RKO (cell line): Measurements from ENCODE around the gene MTHFD2L.
"Not testable (repeated sequence)": the region's sequence is repeated elsewhere in the genome, so short reads cannot be mapped to it uniquely, and the experiment has no call there.

Experiments used
- DNase-seq: peaks from one replicate; pipeline ENCODE4 v3.0.0-alpha.2; 2016; ENCODE audit warnings: low spot score

The MTHFD2L gene

DNA sequence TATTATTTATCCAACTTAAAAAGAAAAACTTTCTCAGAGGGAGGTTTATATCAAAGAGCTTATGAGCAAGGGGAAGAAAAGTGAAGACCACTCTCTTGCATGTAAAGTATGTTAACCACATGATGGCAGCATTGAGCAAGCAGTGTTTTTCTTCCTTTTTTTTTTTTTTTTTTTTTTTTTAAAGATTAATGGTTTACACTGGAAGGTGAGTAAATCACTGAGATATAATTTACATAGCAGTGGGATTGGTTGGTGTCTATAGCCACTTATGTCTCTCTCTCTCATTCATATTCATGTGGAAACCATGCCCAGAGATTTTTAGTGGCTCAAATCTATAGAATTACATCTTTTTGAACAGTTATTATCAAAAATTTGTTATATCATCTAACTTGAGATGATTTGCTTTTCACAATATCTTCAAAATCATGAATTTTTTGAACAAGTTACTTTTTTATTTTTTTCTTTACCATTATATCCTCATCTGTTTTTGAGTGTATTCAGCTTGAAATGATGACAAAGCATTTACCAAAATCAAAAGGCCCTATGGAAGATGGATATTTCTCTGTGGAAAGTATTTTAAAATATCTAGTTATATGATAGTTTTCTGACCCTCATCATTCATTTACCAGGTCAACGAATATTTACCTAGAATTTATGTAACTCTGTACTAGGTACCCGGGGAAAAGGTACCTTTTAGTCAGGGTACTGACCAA is 31.6 kb downstream of the MTHFD2L start:
- DNase-seq = peak; percentile 77

DNA sequence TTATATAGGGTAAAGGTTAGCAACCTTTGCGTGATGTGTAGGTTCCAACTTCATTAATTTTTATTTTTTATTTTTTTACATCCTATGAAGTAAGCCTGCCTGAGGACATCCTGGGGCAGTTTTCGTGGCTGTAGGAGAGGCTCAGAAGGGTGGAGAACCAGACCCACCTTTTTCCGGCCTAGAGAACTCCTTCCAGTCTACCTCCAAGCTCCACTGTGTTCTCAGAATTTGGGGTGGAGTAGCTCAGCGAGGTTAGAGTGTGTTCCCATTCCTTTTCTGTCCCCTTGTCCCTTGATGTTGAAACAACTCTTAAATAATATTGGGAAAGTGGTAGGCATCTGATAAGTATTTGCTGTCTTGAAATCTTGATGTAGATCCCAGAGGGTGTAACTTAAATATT is 32.4 kb downstream of the MTHFD2L start:
- DNase-seq = no peak

DNA sequence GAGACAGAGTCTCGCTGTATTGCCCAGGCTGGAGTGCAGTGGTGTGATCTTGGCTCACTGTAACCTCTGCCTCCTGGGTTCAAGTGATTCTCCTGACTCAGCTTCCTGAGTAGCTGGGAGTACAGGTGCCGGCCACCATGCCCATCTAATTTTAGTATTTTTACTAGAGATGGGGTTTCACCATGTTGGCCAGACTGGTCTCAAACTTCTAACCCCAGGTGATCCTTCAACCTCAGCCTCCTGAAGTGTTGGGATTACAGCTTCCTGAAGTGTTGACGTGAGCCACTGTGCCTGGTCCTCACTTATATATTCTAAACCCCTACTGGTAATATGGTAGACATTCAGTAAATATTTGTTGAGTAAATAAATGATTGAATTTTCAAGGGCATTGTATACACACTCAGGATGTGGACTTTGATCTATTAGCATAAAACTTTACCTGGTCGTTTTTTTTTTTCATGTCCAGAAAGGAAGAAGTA is 33.0 kb downstream of the MTHFD2L start:
- no peak for DNase-seq

DNA sequence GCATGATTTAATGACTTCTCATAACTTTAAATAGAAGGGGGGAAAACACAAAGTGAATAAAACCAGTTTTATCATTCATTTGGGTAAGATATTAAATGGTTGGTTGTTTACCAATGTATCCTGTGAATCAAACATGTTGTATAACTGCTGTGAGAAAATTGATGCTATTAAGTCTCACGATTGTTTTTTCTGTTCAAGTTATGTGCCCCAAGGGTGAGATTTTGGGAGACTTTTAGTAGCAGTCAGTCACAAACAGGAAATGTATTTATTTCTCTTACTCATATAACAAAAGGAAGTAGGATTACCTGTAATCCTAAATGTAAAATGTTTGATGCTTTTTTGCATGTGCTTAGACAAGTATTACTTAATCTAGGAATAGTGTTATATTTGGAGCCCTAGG is 39.2 kb downstream of the MTHFD2L start:
- DNase-seq = no peak

DNA sequence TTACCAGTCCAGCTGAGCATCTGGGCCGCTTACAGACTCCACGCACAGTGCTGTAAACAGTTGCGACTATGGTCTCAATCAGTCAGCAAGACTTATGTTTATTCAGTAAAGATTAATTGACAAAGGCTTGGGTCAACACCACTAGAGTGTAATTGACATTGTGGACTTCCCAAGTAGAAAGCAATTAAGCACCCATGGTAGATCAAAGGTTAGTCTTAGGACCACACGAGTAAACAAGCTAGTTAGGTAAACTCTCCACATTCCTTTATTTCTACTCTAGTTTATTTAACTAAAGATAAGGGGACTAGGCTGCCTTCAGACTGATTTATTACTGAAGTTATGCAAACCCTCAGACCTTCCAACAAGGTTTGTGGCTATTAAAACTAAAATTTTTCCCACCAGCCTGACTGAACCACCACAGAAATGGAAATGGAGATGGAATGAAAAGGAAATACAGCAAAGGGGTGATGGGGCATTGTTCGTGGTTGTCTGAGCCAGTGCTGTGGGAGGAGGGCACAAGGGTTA is 44.2 kb downstream of the MTHFD2L start:
- no peak for DNase-seq

DNA sequence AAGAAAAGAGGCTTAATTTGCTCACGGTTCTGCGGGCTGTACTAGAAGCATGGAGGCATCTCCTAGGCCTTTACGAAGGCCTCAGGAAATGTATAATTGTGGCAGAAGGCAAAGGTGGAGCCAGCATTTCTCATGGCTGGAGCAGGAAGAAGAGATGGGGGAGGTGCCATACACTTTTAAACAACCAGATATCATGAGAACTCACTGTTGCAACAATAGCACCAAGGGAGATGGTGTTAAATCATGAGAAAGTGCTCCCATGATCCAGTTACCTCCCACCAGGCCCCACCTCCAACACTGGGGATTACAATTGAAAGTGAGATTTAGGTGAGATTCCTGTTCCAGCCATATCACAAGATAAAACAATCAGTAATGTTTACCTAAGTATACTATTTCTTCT is 45.5 kb downstream of the MTHFD2L start:
- DNase-seq = no peak

DNA sequence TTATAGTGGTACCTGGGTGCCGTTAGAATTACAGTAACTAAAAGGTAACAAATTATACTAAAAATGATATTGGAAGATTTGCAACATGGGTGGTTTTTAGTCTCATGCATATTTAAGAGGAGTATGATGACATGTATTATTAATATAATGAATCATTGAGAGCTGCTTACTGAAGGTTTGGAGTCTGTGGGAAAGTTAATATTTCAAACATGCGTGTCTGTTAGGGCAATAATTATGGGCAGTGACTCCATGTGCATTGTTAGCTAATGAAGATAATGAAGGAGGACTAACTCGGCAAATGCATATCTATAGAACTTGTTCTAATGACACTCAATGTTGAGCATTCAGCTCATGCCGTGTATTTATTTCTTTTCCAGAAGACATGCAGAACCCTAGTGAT is 47.1 kb downstream of the MTHFD2L start:
- no peak for DNase-seq

DNA sequence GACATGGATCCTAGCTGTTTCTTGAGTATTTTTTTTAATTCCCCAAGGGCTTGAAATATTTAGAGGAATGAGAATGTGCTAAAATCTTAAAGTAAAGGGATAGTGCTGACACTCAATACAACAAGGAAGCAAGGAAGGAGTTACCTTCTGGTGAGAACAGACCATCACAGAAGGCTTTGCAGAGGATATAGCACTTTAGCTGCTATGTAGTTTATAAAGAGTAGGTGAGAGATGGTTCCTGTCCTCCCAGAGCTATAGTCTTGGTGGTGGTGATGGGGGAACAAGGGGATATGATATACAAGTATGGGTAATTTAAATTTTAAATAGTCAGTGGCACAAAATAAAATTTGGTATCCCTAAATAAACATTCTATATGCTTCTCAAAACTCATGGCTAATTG is 47.6 kb downstream of the MTHFD2L start:
- DNase-seq = no peak

DNA sequence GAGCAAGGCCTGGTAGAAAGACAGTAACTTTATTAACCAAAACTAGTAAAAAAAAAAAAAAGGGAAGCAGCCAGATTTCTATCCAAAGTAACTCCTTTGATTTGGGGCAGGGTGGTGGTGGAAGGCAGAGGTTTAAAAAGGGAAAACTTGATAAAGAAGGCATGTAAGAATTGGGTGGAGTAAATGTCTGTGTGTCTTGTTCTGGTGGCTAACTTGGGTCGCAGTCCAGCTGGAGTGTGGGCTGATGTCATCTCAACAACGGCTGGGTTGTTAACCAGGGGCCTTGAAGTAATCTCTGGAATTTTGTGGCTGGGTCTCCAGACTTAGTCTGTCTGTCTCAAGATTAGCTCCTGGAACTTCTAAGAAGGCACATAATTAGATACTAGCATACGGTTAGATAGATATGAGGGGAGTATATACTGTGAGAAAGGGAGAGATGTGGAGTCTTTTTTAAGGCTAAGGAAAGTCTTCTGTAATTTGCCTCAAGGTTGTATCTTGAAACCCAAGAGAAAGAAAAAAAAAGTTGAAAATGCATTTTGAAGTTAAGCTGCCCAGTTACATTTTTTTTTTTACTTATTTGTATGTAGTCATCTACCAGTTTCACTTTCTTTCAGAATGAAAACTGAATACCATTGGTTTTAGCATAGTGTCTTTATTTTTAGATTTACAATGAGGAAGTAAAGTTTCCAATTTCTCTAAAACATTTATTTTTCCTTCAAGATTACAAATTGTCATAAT is 48.3 kb downstream of the MTHFD2L start:
- DNase-seq = no peak

DNA sequence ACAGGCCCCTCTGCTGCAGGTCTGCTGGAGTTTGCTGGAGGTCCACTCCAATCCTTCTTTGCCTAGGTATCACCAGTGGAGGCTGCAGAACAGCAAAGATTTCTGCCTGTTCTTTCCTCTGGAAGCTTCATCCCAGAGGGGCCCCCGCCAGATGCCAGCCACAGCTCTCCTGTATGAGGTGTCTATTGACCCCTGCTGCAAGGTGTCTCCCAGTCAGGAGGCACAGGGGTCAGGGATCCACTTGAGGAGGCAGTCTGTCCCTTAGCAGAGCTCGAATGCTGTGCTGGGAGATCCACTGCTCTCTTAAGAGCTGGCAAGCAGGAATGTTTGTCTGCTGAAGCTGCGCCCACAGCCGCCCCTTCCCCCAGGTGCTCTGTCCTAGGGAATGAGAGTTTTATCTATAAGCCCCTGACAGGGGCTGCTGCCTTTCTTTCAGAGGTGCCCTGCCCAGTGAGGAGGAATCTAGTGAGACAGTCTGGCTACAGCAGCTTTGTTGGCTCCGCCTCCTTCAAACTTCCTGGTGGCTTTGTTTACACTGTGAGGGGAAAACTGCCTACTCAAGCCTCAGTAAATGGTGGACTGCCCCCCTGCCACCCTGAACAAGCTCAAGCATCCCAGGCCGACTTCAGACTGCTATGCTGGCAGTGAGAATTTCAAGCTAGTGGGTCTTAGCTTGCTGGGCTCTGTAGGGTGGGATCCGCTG is 56.7 kb downstream of the MTHFD2L start:
- DNase-seq = not testable (repeated sequence)

DNA sequence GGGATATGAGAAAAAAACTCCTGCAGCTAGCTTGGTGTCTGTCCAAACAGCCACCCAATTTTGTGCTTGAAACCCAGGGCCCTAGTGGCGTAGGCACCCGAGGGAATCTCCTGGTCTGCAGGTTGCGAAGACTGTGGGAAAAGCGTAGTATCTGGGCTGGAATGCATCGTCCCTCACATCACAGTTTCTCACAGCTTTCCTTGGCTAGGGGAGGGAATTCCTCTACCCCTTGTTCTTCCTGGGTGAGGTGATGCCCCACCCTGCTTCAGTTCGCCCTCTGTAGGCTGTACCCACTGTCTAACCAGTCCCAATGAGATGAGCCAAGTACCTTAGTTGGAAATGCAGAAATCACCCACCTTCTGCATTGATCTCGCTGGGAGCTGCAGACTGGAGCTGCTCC is 57.3 kb downstream of the MTHFD2L start:
- not testable (repeated sequence) for DNase-seq

DNA sequence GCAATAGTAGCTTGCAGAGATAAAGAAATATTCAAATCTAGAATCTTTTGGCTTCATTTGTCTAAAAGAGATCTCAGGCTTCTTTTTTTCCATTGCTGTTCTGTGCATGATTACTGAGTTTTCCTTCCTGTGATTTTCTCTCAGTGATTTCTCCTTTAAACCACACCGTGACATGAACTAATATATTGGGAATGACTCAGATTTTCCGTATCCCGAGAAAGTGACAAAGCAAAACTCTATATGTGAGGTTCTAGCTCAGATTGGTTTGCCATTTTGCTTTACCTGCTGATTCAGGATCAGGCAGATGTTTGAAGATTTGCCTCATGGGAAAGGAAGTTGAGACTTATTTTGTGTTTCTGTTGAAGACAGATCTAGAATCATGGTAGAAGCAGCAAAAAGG is 59.4 kb downstream of the MTHFD2L start:
- peak; percentile 52 for DNase-seq

DNA sequence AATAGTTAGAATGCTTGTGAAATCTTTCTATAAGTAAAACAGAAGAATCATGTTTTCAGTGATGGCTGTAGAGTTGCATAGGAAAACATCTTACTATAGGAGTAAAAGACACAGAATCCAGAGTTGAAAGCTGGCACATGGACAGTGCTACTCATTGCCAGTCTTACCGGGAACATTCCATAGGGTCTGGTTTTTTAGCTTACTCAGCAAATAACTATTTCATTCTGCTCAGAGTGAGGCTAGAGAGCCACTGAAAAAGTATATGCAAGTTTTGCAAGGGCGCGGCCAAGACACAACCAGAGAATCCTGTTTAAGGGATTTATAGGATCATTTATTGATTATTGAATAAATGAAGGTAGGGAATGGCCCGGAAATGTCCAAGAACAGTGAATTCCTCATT is 60.3 kb downstream of the MTHFD2L start:
- DNase-seq = no peak

DNA sequence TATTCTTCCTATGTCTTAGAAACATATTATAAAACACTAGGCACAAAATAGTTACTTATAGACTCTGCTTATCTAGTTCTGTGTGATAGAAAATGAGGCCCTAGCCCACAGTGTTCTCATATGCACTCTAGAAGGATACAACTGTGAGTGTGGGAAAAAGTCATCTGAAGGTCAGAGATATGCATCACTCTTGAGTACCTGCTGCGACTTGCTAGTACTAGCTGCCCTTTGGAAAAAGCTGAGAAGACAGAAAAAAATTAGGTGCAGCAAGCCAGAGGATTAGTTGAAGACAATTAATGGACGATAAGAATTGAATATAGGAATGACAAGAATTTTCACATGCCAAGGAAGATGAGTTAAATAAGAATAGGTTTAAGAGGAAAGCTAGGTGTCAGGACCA is 61.3 kb downstream of the MTHFD2L start:
- no peak for DNase-seq

DNA sequence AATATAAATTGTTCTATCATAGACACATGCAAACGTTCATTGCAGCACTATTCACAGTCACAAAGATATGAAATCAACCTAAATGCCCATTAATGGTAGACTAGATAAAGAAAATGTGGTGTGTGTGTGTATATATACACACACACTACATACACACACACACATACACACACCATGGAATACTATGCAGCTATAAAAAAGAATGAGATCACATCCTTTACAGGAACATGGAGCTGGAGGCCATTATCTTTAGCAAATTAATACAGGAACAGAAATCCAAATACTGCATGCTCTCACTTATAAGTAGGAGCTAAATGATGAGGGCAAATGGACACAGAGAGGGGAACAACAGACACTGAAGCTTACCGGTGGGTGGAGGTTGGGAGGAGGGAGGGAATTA is 65.2 kb downstream of the MTHFD2L start:
- DNase-seq = no peak

DNA sequence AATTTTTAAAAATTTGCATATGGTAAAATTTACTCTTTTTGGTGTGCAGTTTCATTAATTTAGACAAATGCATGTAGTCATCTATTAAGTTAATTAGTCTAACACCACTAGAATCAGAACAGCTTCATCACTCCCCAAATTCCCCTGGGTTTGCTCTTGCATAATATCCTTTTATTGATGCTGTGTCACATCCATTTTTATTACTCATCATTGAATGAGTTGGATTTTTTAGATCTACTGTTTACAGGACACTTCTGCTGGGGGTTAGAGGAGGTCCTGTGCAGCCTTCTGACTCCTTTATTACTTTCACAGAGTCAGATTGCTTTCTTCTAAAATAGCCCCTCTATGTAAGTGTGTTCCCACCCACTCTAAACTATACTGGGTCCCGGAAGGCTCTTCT is 65.9 kb downstream of the MTHFD2L start:
- peak; percentile 77 for DNase-seq

DNA sequence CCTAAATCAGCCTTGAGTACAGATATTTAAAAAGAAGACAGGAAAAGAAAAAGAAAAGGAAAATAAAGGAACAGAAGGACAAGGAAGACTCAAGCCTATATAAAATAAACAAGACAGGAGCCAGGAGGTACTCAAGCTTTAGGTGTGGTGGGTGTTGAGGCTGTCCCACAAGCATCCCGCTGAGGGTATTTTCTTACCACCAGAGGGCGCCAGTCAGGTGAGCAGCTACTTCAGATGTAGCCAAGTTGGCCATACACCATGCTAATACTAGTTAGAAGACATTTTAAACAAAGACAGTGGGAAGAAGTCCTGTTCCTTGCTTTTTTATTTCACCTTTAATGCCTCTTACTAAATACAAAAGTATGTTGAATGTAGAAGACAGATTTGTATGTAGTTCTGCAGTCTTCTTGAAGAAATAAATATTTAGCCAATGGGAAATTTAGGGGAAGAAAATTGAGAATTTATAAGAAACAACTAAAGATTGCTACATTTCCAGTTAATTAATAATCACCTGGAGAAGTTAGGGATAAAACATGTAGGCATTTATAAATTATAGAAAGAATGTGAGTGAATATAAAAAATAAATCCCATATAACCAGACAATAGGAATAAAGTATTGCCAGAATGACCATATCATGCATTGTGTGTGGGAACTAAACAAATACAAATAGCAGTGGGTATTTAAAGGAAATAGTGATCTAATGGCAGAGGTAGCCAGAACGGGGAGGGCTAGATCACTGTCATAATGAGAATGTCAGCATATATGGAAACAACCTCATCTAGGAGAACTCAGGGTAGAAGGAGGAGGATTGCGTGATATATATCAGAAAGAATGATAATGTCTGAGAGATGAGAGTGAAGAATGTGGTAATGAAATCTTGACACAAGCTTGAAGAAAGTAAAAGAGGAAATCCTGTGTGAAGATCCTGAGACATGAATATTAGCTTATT is 71.0 kb downstream of the MTHFD2L start:
- peak; percentile 74 for DNase-seq

DNA sequence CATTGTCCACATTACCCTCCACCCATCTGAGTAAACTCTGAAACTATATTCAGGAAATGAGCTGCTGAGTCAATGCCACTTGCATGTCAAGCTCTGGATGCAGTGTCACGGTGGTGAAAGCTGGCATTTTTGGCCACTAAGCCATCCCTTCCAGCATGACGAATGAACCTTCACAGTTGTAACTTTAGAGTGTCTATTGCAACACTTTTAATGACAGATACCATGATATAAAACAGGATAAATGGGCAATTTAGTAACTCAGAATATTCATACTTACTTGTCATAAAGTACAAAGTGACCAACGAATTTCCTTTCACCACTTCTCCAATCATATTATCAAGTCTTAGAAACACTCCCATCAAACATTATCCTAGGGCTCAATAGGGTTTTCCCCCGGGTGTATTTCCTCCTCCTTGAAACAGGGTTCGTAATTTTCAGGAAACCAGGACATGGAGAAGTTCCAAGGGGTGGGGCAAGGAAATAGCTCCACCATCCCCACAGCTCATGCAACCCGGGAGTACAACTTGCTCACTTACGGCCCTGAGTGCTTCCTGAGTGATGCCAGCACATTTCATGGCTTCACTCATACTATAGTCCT is 73.1 kb downstream of the MTHFD2L start:
- DNase-seq = peak; percentile 18

DNA sequence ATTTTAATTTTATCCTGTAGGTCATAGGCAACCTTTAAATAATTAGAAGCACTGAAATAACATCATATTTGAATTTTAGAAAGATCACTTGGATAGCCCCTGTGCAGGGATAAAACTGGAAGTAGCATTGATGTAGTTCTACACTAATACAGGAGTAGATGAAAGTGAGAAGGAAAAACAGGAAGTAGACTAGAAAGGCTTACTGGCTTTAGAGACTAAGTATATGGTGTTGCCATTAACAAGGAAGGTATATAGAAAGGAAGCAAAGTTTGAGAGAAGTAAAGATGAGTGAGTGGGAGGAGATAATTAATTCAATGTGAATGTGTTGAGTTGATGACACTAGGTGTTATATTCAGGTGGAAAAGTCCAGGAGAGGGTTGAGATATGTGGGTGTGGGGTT is 77.2 kb downstream of the MTHFD2L start:
- no peak for DNase-seq

DNA sequence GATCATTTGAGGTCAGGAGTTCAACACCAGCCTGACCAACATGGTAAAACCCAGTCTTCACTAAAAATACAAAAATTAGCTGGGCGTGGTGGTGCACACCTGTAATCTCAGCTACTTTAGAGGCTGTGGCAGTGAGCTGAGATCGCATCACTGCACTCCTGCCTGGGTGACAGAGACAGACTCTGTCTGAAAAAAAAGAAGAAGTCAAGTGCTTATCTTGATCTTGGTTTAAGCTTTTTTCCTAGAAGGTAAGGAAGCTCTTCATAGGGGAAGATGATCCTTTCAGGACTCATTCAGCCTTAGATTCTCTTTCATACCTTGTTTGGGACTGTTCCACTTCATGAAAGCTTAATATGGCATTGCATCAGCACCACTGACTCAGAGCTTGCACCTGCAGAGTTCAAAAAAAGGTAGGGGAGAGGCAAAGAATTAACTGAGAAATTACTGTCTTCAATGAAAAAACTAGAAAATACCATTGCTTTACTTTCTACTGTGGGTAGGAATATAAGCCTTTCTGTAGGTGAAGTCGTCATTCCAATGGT is 79.6 kb downstream of the MTHFD2L start:
- no peak for DNase-seq

DNA sequence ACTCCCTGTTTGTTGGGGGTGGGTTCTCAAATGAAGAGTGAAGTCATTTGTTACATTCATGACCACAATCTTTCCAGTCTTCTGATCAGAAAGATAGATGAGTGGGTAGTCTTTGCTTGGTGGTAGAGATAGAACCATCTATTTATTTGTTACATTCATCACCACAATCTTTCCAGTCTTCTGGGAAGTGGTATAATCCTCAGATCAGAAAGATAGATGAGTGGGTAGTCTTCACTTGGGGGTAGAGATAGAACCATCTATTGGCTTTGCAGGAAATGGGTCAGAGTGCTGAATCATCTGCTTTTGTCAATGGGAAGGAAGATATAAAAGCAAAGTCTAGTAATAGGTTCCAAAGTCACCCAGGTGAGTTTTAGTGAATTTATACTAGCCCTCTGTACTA is 86.1 kb downstream of the MTHFD2L start:
- DNase-seq = no peak
